ENCODE data around the gene PPIL4.

DNA sequence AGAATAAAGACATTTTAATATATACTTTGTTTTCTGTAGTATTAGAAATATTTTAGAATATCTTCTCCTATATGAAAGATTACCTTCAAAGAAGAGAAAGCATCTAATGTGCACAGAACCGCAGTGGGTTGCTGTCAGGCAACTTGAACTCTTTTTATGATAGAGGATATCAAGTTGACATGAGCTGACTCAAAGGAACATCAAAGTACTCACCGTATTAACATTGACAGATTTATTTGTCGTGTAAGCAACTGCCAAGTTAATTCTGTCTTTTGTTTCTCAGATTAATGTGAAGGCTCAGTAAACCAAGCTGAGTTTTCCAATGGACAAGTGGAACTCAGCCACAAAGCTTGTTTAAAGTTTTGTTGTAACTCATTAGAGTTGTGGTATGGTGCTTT, 18.1 kb upstream of the PPIL4 start:
- TF ChIP-seq, protein P1, sequence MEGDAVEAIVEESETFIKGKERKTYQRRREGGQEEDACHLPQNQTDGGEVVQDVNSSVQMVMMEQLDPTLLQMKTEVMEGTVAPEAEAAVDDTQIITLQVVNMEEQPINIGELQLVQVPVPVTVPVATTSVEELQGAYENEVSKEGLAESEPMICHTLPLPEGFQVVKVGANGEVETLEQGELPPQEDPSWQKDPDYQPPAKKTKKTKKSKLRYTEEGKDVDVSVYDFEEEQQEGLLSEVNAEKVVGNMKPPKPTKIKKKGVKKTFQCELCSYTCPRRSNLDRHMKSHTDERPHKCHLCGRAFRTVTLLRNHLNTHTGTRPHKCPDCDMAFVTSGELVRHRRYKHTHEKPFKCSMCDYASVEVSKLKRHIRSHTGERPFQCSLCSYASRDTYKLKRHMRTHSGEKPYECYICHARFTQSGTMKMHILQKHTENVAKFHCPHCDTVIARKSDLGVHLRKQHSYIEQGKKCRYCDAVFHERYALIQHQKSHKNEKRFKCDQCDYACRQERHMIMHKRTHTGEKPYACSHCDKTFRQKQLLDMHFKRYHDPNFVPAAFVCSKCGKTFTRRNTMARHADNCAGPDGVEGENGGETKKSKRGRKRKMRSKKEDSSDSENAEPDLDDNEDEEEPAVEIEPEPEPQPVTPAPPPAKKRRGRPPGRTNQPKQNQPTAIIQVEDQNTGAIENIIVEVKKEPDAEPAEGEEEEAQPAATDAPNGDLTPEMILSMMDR (IDR thresholded peaks at IDR 0.05; ENCODE audit: extremely low read depth in 1 of 2, insufficient read depth in 1 of 2, low read depth in 1 of 2, low read length in 2 of 2), result no peak
- TF ChIP-seq GATA2 (IDR thresholded peaks at IDR 0.05; ENCODE audit: insufficient read depth, insufficient read length, low read depth, low read length), result no peak
- TF ChIP-seq POLR2AphosphoS5 (IDR thresholded peaks at IDR 0.05; ENCODE audit: insufficient read depth, low read depth, low read length), result no peak
